Measurements from ENCODE around the gene MYBPC1. TPM values are rescaled to one million over a fixed set of nuclear protein-coding genes. Genes with fewer than 3 reads are reported as not detected.

The MYBPC1 gene
- total RNA-seq, 1 experiment from 2014 or later: 0.70 TPM

- H3K36me3 Mint-ChIP-seq (ENCODE audit: insufficient read depth, unreplicated experiment): no peaks in the 10 kb centered on the region
- no peak for TF ChIP-seq CTCF (IDR thresholded peaks at IDR 0.05; ENCODE audit: unreplicated experiment)
- no peak overlapping the region for H3K4me3 Mint-ChIP-seq (ENCODE audit: unreplicated experiment)
- no peaks in the 10 kb centered on the region for H3K27me3 Mint-ChIP-seq (ENCODE audit: insufficient read depth, unreplicated experiment)
- BruUV-seq (replicated peaks): no TSS peak
- no peak for DNase-seq (ENCODE audit: unreplicated experiment)
- no peak overlapping the region for H3K27ac Mint-ChIP-seq (ENCODE audit: low read depth, unreplicated experiment)
- intact Hi-C loops (cut with micrococcal nuclease): no loop called here
- ChIA-PET CTCF (no interaction called here), POLR2A (no interaction called here)
- H3K4me1 Mint-ChIP-seq (ENCODE audit: insufficient read depth, unreplicated experiment): no peaks in the 10 kb centered on the region
- no peaks in the 10 kb centered on the region for H3K9me3 Mint-ChIP-seq (ENCODE audit: unreplicated experiment)
Observed at GRCh38 chr12:101592448-101592847, 2.3 kb upstream of the MYBPC1 start.

DNA sequence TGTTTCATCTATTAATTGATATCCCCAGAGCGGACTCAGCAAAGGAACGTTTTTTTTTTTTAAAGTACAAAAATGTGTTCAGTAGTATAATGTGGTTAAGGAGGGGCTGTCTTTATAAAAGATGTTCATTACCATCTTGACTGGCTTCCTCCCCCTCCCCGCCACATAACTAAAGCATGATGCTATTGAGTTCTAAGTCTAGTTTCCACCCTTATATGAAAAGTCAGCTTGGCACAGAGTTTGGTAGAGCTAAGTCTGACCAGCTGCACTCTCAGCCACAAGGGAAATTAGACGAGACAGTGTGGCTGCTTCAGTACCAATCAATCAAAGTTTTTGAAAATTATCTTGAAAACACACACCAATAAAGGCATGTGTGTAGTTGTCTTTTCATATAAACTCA, 1.9 kb upstream of the MYBPC1 start:
- CTCF ChIA-PET: no interaction called here
- Mint-ChIP-seq H3K27me3 (ENCODE audit: insufficient read depth, unreplicated experiment) (no peaks in the 10 kb centered on the region), H3K27ac (ENCODE audit: low read depth, unreplicated experiment) (no peak overlapping the region), H3K4me1 (ENCODE audit: insufficient read depth, unreplicated experiment) (no peaks in the 10 kb centered on the region), H3K4me3 (ENCODE audit: unreplicated experiment) (no peak overlapping the region), H3K9me3 (ENCODE audit: unreplicated experiment) (no peaks in the 10 kb centered on the region), H3K36me3 (ENCODE audit: insufficient read depth, unreplicated experiment) (no peaks in the 10 kb centered on the region)
- no TSS peak for BruUV-seq (replicated peaks)
- POLR2A ChIA-PET: no interaction called here
- no peak for DNase-seq (ENCODE audit: unreplicated experiment)
- no peak for TF ChIP-seq CTCF (IDR thresholded peaks at IDR 0.05; ENCODE audit: unreplicated experiment)
- intact Hi-C loops (cut with micrococcal nuclease): no loop called here

- no TSS peak for BruUV-seq (replicated peaks)
- no peak for DNase-seq (ENCODE audit: unreplicated experiment)
- ChIA-PET CTCF (interaction anchor here (0.6 to 0.7 kb wide), 2 partner anchors 163 to 273 kb away, joined by 4 read pairs; no protein-coding TSS in a partner anchor), POLR2A (no interaction called here)
- H3K27ac Mint-ChIP-seq (ENCODE audit: low read depth, unreplicated experiment): no peak overlapping the region
- no peak overlapping the region for H3K4me3 Mint-ChIP-seq (ENCODE audit: unreplicated experiment)
- intact Hi-C loops (cut with micrococcal nuclease): no loop called here
- no peaks in the 10 kb centered on the region for H3K36me3 Mint-ChIP-seq (ENCODE audit: insufficient read depth, unreplicated experiment)
- H3K9me3 Mint-ChIP-seq (ENCODE audit: unreplicated experiment): no peaks in the 10 kb centered on the region
- peaks cover 11% of the 10 kb centered on the region for H3K4me1 Mint-ChIP-seq (ENCODE audit: insufficient read depth, unreplicated experiment)
- no peak for TF ChIP-seq CTCF (IDR thresholded peaks at IDR 0.05; ENCODE audit: unreplicated experiment)
- H3K27me3 Mint-ChIP-seq (ENCODE audit: insufficient read depth, unreplicated experiment): no peaks in the 10 kb centered on the region
Observed at GRCh38 chr12:101596172-101596571, 1.4 kb downstream of the MYBPC1 start.

GRCh38 chr12:101597164-101597563, 2.4 kb downstream of the MYBPC1 start:
- CTCF ChIA-PET: interaction anchor here (0.6 kb wide), 1 partner anchor 163 kb away, joined by 3 read pairs; no protein-coding TSS in a partner anchor
- Mint-ChIP-seq H3K36me3 (ENCODE audit: insufficient read depth, unreplicated experiment) (no peaks in the 10 kb centered on the region), H3K27me3 (ENCODE audit: insufficient read depth, unreplicated experiment) (no peaks in the 10 kb centered on the region), H3K4me1 (ENCODE audit: insufficient read depth, unreplicated experiment) (peaks cover 11% of the 10 kb centered on the region), H3K9me3 (ENCODE audit: unreplicated experiment) (no peaks in the 10 kb centered on the region), H3K27ac (ENCODE audit: low read depth, unreplicated experiment) (no peak overlapping the region), H3K4me3 (ENCODE audit: unreplicated experiment) (no peak overlapping the region)
- intact Hi-C loops (cut with micrococcal nuclease): no loop called here
- TF ChIP-seq CTCF (IDR thresholded peaks at IDR 0.05; ENCODE audit: unreplicated experiment): no peak
- no peak for DNase-seq (ENCODE audit: unreplicated experiment)
- BruUV-seq (replicated peaks): no TSS peak
- POLR2A ChIA-PET: no interaction called here

Measured in MCF 10A (cell line).